Measurements from ENCODE around the gene ITGB5. TPM values are rescaled to one million over a fixed set of nuclear protein-coding genes. Genes with fewer than 3 reads are reported as not detected.

Gene ITGB5
- total RNA-seq, 2 donors from 2014 or later = 0.61 to 1.1 TPM

GRCh38 chr3:124860599-124860998 is 26.6 kb downstream of the ITGB5 start:
- no peaks in the 10 kb centered on the region for H3K9me3 Mint-ChIP-seq
- peaks cover 14% of the 10 kb centered on the region for H3K27me3 Mint-ChIP-seq
- no peak overlapping the region for H3K27ac Mint-ChIP-seq
- no peaks in the 10 kb centered on the region for H3K36me3 Mint-ChIP-seq (ENCODE audit: low read depth)
- no peak for ATAC-seq (replicated peaks)
- H3K4me1 Mint-ChIP-seq = no peaks in the 10 kb centered on the region
- no peak overlapping the region for H3K4me3 Mint-ChIP-seq

GRCh38 chr3:124859025-124859424 is 28.1 kb downstream of the ITGB5 start:
- ATAC-seq (replicated peaks) = no peak
- peaks cover 21% of the 10 kb centered on the region for H3K27me3 Mint-ChIP-seq
- no peaks in the 10 kb centered on the region for H3K36me3 Mint-ChIP-seq (ENCODE audit: low read depth)
- no peak overlapping the region for H3K27ac Mint-ChIP-seq
- H3K4me3 Mint-ChIP-seq = no peak overlapping the region
- no peaks in the 10 kb centered on the region for H3K9me3 Mint-ChIP-seq
- H3K4me1 Mint-ChIP-seq = no peaks in the 10 kb centered on the region

- Mint-ChIP-seq H3K27me3 (peaks cover 22% of the 10 kb centered on the region), H3K36me3 (ENCODE audit: low read depth) (no peaks in the 10 kb centered on the region), H3K4me3 (no peak overlapping the region), H3K27ac (no peak overlapping the region), H3K4me1 (no peaks in the 10 kb centered on the region), H3K9me3 (no peaks in the 10 kb centered on the region)
- peak; percentile 28 for ATAC-seq (replicated peaks)
Measured at GRCh38 chr3:124858275-124858674, 28.9 kb downstream of the ITGB5 start.

- Mint-ChIP-seq H3K36me3 (ENCODE audit: low read depth) (no peaks in the 10 kb centered on the region), H3K27me3 (peaks cover 26% of the 10 kb centered on the region), H3K9me3 (no peaks in the 10 kb centered on the region), H3K27ac (no peak overlapping the region), H3K4me1 (no peaks in the 10 kb centered on the region), H3K4me3 (no peak overlapping the region)
- ATAC-seq (replicated peaks) = no peak
Measured at GRCh38 chr3:124856677-124857076, 30.5 kb downstream of the ITGB5 start.

- H3K4me3 Mint-ChIP-seq = no peak overlapping the region
- ATAC-seq (replicated peaks) = no peak
- no peak overlapping the region for H3K27ac Mint-ChIP-seq
Measured at GRCh38 chr3:124854009-124854408, 33.2 kb downstream of the ITGB5 start.

GRCh38 chr3:124853446-124853845 is 33.7 kb downstream of the ITGB5 start:
- H3K4me3 Mint-ChIP-seq = no peak overlapping the region
- H3K9me3 Mint-ChIP-seq = no peaks in the 10 kb centered on the region
- no peak for ATAC-seq (replicated peaks)
- H3K36me3 Mint-ChIP-seq (ENCODE audit: low read depth) = no peaks in the 10 kb centered on the region
- peaks cover 25% of the 10 kb centered on the region for H3K27me3 Mint-ChIP-seq
- H3K4me1 Mint-ChIP-seq = no peaks in the 10 kb centered on the region
- no peak overlapping the region for H3K27ac Mint-ChIP-seq

More at GRCh38 chr3:124854009-124854408, 33.2 kb downstream of the ITGB5 start:
- Mint-ChIP-seq H3K9me3 (no peaks in the 10 kb centered on the region), H3K27me3 (peaks cover 26% of the 10 kb centered on the region), H3K4me1 (no peaks in the 10 kb centered on the region), H3K36me3 (ENCODE audit: low read depth) (no peaks in the 10 kb centered on the region)

GRCh38 chr3:124851905-124852304 is 35.3 kb downstream of the ITGB5 start:
- Mint-ChIP-seq H3K9me3 (no peaks in the 10 kb centered on the region), H3K27me3 (peaks cover 22% of the 10 kb centered on the region), H3K4me1 (no peaks in the 10 kb centered on the region), H3K4me3 (no peak overlapping the region), H3K27ac (no peak overlapping the region), H3K36me3 (ENCODE audit: low read depth) (no peaks in the 10 kb centered on the region)
- no peak for ATAC-seq (replicated peaks)

- no peak overlapping the region for H3K27ac Mint-ChIP-seq
- peaks cover 19% of the 10 kb centered on the region for H3K27me3 Mint-ChIP-seq
- ATAC-seq (replicated peaks) = no peak
- H3K9me3 Mint-ChIP-seq = no peaks in the 10 kb centered on the region
- H3K4me3 Mint-ChIP-seq = no peak overlapping the region
- no peaks in the 10 kb centered on the region for H3K36me3 Mint-ChIP-seq (ENCODE audit: low read depth)
- no peaks in the 10 kb centered on the region for H3K4me1 Mint-ChIP-seq
Measured at GRCh38 chr3:124851136-124851535, 36.0 kb downstream of the ITGB5 start.

GRCh38 chr3:124850633-124851032 is 36.5 kb downstream of the ITGB5 start:
- H3K27me3 Mint-ChIP-seq = peaks cover 15% of the 10 kb centered on the region
- no peaks in the 10 kb centered on the region for H3K4me1 Mint-ChIP-seq
- no peaks in the 10 kb centered on the region for H3K36me3 Mint-ChIP-seq (ENCODE audit: low read depth)
- no peak overlapping the region for H3K27ac Mint-ChIP-seq
- no peak for ATAC-seq (replicated peaks)
- no peak overlapping the region for H3K4me3 Mint-ChIP-seq
- no peaks in the 10 kb centered on the region for H3K9me3 Mint-ChIP-seq

GRCh38 chr3:124850212-124850611 is 37.0 kb downstream of the ITGB5 start:
- Mint-ChIP-seq H3K4me3 (no peak overlapping the region), H3K27me3 (peaks cover 13% of the 10 kb centered on the region), H3K27ac (no peak overlapping the region), H3K9me3 (no peaks in the 10 kb centered on the region), H3K36me3 (ENCODE audit: low read depth) (no peaks in the 10 kb centered on the region), H3K4me1 (no peaks in the 10 kb centered on the region)
- no peak for ATAC-seq (replicated peaks)

- H3K27me3 Mint-ChIP-seq = peaks cover 7% of the 10 kb centered on the region
- H3K4me1 Mint-ChIP-seq = no peaks in the 10 kb centered on the region
- H3K36me3 Mint-ChIP-seq (ENCODE audit: low read depth) = no peaks in the 10 kb centered on the region
- no peak for ATAC-seq (replicated peaks)
- H3K27ac Mint-ChIP-seq = no peak overlapping the region
- H3K9me3 Mint-ChIP-seq = no peaks in the 10 kb centered on the region
- no peak overlapping the region for H3K4me3 Mint-ChIP-seq
Measured at GRCh38 chr3:124848300-124848699, 38.9 kb downstream of the ITGB5 start.

GRCh38 chr3:124847863-124848262 is 39.3 kb downstream of the ITGB5 start:
- no peak for ATAC-seq (replicated peaks)
- Mint-ChIP-seq H3K9me3 (no peaks in the 10 kb centered on the region), H3K4me1 (no peaks in the 10 kb centered on the region), H3K4me3 (no peak overlapping the region), H3K36me3 (ENCODE audit: low read depth) (no peaks in the 10 kb centered on the region), H3K27ac (no peak overlapping the region), H3K27me3 (peaks cover 7% of the 10 kb centered on the region)

GRCh38 chr3:124847051-124847450 is 40.1 kb downstream of the ITGB5 start:
- no peak for ATAC-seq (replicated peaks)
- Mint-ChIP-seq H3K9me3 (no peaks in the 10 kb centered on the region), H3K27me3 (peaks cover 10% of the 10 kb centered on the region), H3K4me3 (no peak overlapping the region), H3K36me3 (ENCODE audit: low read depth) (no peaks in the 10 kb centered on the region), H3K27ac (no peak overlapping the region), H3K4me1 (no peaks in the 10 kb centered on the region)

- no peak overlapping the region for H3K27ac Mint-ChIP-seq
- H3K4me1 Mint-ChIP-seq = no peaks in the 10 kb centered on the region
- H3K27me3 Mint-ChIP-seq = peaks cover 10% of the 10 kb centered on the region
- ATAC-seq (replicated peaks) = no peak
- no peak overlapping the region for H3K4me3 Mint-ChIP-seq
- no peaks in the 10 kb centered on the region for H3K9me3 Mint-ChIP-seq
- no peaks in the 10 kb centered on the region for H3K36me3 Mint-ChIP-seq (ENCODE audit: low read depth)
Measured at GRCh38 chr3:124846189-124846588, 41.0 kb downstream of the ITGB5 start.

GRCh38 chr3:124845406-124845805 is 41.8 kb downstream of the ITGB5 start:
- no peaks in the 10 kb centered on the region for H3K36me3 Mint-ChIP-seq (ENCODE audit: low read depth)
- H3K4me3 Mint-ChIP-seq = no peak overlapping the region
- peaks cover 11% of the 10 kb centered on the region for H3K27me3 Mint-ChIP-seq
- H3K9me3 Mint-ChIP-seq = no peaks in the 10 kb centered on the region
- no peak for ATAC-seq (replicated peaks)
- no peaks in the 10 kb centered on the region for H3K4me1 Mint-ChIP-seq
- H3K27ac Mint-ChIP-seq = no peak overlapping the region

GRCh38 chr3:124843506-124844177 is 43.5 kb downstream of the ITGB5 start:
- Mint-ChIP-seq H3K4me1 (no peaks in the 10 kb centered on the region), H3K4me3 (no peak overlapping the region), H3K27me3 (peaks cover 8% of the 10 kb centered on the region), H3K36me3 (ENCODE audit: low read depth) (no peaks in the 10 kb centered on the region), H3K9me3 (no peaks in the 10 kb centered on the region), H3K27ac (no peak overlapping the region)
- no peak for ATAC-seq (replicated peaks)

Data from activated T-helper 17 cell treated with anti-CD3 and anti-CD28 coated beads, Interleukin-2, amount 50 U/mL, for 72 hours (primary cell).